GM06990 (cell line): ENCODE results near the gene CXCR5.

ENCODE experiments used
- DNase-seq: peaks from one replicate; pipeline ENCODE4 v3.0.0-alpha.2; 2011; ENCODE audit not compliant: insufficient read length; ENCODE audit errors: extremely low read depth
- H3K27me3 ChIP-seq: replicated peaks from 2 replicates; pipeline ENCODE4 v1.6.0; 2011; ENCODE audit warnings: low read length; ENCODE audit not compliant: control insufficient read depth, insufficient read depth
- H3K36me3 ChIP-seq: 2 replicates; pipeline ENCODE4 v1.5.1; 2011; ENCODE audit warnings: low read length; ENCODE audit not compliant: control insufficient read depth, insufficient read depth
- H3K4me3 ChIP-seq: replicated peaks from 2 replicates; pipeline ENCODE4 v1.5.1; 2011; ENCODE audit warnings: low read depth, mild to moderate bottlenecking, control low read depth, low read length
- CTCF ChIP-seq: IDR thresholded peaks from 2 replicates; pipeline ENCODE4 v1.5.1; 2011; ENCODE audit warnings: low read length, control low read depth, mild to moderate bottlenecking, inconsistent platforms; ENCODE audit not compliant: insufficient read depth, poor library complexity, severe bottlenecking

Gene CXCR5

DNA sequence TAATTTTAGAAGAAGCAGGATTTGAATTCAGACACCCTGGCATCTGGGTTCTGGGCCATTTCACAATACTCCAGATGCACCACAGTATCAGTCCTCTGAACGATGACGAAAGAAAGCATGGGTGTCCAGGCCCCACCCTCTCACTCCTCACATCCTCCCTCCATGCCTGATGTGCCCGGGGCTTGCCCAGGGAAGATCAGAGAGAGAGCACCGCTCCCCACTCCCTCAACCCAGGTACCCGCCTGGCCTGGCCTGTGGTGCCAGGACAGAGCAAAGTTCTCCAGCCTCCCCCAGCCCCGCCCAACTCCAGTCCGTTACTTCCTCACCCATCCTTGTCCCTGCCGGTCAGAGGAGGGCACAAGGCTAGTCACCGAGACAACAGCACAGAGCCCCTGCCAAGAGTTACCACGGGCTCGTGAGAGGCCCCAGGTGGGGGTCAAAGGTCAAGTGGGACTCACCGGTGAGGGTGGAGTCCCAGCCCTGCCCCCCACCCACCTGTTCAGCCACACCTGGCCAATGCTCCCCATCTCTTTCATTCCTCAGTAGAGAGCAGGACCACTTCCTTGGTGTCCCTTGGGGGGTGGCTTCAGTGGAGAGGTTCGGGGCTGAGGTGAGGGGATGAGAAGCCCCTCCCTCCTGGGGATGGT is 33.9 kb downstream of the CXCR5 start:
- Histone ChIP-seq H3K27me3 (no peaks in the 10 kb centered on the region), H3K36me3 (peaks cover 2% of the 10 kb centered on the region; the same call in 1 of the 2 replicates), H3K4me3 (no peak overlapping the region)
- no peak for DNase-seq
- TF ChIP-seq CTCF, result no peak

- H3K36me3 ChIP-seq, result peaks cover 2% of the 10 kb centered on the region; the same call in 1 of the 2 replicates
- no peak for DNase-seq
- H3K4me3 ChIP-seq, result no peak overlapping the region
- no peak for TF ChIP-seq CTCF
- no peaks in the 10 kb centered on the region for H3K27me3 ChIP-seq
Measured at GRCh38 chr11:118918128-118918685, 34.5 kb downstream of the CXCR5 start.

GRCh38 chr11:118918686-118919280 is 35.1 kb downstream of the CXCR5 start:
- Histone ChIP-seq H3K36me3 (peaks cover 2% of the 10 kb centered on the region; the same call in 1 of the 2 replicates), H3K27me3 (no peaks in the 10 kb centered on the region), H3K4me3 (no peak overlapping the region)
- TF ChIP-seq CTCF, result no peak
- no peak for DNase-seq

DNA sequence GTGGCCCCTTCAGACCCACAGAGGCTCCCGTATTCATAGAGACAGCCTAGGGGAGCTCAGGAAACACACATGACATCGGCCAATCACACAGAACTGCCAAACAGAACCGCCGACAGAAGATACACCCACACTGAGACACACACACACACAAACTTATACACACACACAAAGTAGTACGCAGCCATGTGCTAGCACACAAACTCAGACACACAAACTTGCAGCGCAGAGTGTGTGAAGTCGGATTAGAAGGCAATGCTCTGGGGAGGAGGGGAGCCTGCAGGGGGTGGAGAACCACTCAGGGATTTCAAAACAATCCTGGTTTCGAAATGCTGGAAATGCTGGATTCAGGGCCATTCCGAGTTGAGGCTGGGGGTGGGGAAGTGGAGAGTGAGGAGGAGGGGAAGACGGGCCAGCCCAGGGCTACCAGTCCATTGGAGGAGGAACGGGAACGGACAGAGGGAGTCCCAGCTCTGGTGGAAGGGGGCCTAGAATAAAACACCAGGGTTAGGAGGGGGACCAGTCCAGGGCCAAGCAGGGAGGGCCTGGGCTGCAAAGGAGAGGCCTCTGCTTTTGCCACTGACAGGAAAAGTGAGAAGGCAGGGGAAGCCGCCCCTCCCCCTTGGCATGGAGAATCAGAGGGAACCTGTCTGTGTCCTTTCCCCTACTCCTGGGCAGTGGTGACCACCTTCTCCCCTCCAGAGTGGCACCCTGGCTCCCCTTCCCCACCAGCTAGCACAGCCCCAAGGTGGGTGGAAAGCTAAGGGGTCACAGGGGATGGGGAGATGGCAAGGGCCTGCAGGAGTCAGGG is 37.6 kb downstream of the CXCR5 start:
- Histone ChIP-seq H3K4me3 (no peak overlapping the region), H3K36me3 (peaks cover 2% of the 10 kb centered on the region; the same call in 1 of the 2 replicates), H3K27me3 (no peaks in the 10 kb centered on the region)
- no peak for DNase-seq
- TF ChIP-seq CTCF, result no peak

- no peak for DNase-seq
- H3K4me3 ChIP-seq, result no peak overlapping the region
- H3K27me3 ChIP-seq, result no peaks in the 10 kb centered on the region
- peaks cover 2% of the 10 kb centered on the region; the same call in 1 of the 2 replicates for H3K36me3 ChIP-seq
- no peak for TF ChIP-seq CTCF
Measured at GRCh38 chr11:118921929-118922744, 38.4 kb downstream of the CXCR5 start.
